Effector memory CD8-positive, alpha-beta T cell (primary cell): ENCODE measurements around the gene LSP1.
"Not testable (repeated sequence)": the region's sequence is repeated elsewhere in the genome, so short reads cannot be mapped to it uniquely, and the experiment has no call there.

Experiments
- ATAC-seq: fragments of 150-1000 bp; cut with Tn5 transposase; replicated peaks from 2 replicates; pipeline ENCODE4 v1.10.0; 2021; ENCODE audit warnings: mild to moderate bottlenecking, moderate library complexity
- DNase-seq, 3 experiments: peaks; one replicate each; pipeline ENCODE4 v3.0.0; 2021
- H3K27ac Mint-ChIP-seq, 2 donors: one replicate each; pipeline ENCODE4 v1.8.0; 2022; ENCODE audit warnings: mild to moderate bottlenecking in 2 of 2, mixed read lengths in 2 of 2, moderate library complexity in 2 of 2
- H3K27me3 Mint-ChIP-seq, 2 donors: one replicate each; pipeline ENCODE4 v1.8.0; 2022; ENCODE audit warnings: mixed read lengths in 2 of 2
- H3K36me3 Mint-ChIP-seq: one replicate; pipeline ENCODE4 v1.8.0; 2022; ENCODE audit warnings: mild to moderate bottlenecking, moderate library complexity, mixed read lengths; ENCODE audit not compliant: insufficient read depth
- H3K4me1 Mint-ChIP-seq, 2 donors: one replicate each; pipeline ENCODE4 v1.8.0; 2022; ENCODE audit warnings: low read depth in 2 of 2, mixed read lengths in 2 of 2
- H3K4me3 Mint-ChIP-seq, 2 donors: one replicate each; pipeline ENCODE4 v1.8.0; 2022; ENCODE audit warnings: mild to moderate bottlenecking in 2 of 2, mixed read lengths in 2 of 2, moderate library complexity in 2 of 2
- H3K9me3 Mint-ChIP-seq, 2 donors: one replicate each; pipeline ENCODE4 v1.8.0; 2022; ENCODE audit warnings: mixed read lengths in 2 of 2
- total RNA-seq, 9 experiments: gene quantifications; one replicate each; lab custom pipeline; 2026; lab: John Stamatoyannopoulos, UW

LSP1 gene, protein sequence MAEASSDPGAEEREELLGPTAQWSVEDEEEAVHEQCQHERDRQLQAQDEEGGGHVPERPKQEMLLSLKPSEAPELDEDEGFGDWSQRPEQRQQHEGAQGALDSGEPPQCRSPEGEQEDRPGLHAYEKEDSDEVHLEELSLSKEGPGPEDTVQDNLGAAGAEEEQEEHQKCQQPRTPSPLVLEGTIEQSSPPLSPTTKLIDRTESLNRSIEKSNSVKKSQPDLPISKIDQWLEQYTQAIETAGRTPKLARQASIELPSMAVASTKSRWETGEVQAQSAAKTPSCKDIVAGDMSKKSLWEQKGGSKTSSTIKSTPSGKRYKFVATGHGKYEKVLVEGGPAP
- 57.7 to 409 (median 251) reads per million in 9 experiments for total RNA-seq

GRCh38 chr11:1852877-1853276 lies at the start of gene LSP1:
Gene LSP1, plus strand, starts transcription at chr11:1853084. Its CDS starts 61 bp downstream, at chr11:1853145.
- Mint-ChIP-seq H3K9me3 (no peaks in the 10 kb centered on the region), H3K4me1 (peaks cover 52 to 55% of the 10 kb centered on the region in 2 donors), H3K27me3 (no peaks in the 10 kb centered on the region), H3K27ac (peak within 1 kb of the TSS; percentile 100), H3K4me3 (peak within 1 kb of the TSS; percentile 100), H3K36me3 (peaks cover 42% of the 10 kb centered on the region)
- ATAC-seq (peak; percentile 74), DNase-seq (peak; percentile 82 to 84 (median 84))

DNA sequence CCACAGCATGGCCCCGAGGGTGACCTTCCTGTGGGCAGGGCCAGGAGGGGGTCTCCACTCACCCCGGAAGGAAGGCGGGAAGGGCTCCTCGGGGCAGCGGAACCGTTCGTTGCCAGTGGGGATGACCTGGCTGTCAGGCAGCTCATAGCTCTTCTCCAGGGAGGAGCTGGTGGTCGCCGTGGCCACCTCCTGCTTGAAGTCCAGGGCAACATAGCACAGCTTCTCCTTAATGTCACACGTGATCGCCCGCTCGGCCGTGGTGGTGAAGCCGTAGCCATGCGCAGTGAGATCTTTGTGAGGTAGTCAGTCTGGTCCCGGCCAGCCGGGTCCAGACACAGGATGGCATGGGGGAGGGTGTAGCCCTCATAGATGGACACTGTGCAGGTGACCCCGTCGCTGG lies 49.6 kb upstream of the LSP1 start:
- H3K4me3 Mint-ChIP-seq: no peak overlapping the region
- H3K27me3 Mint-ChIP-seq: peaks cover 47 to 64% of the 10 kb centered on the region in 2 donors
- no peak for ATAC-seq
- H3K9me3 Mint-ChIP-seq: no peaks in the 10 kb centered on the region
- H3K27ac Mint-ChIP-seq: no peak overlapping the region
- no peak for DNase-seq
- H3K4me1 Mint-ChIP-seq: no peaks in the 10 kb centered on the region
- H3K36me3 Mint-ChIP-seq: peaks cover 4% of the 10 kb centered on the region

DNA sequence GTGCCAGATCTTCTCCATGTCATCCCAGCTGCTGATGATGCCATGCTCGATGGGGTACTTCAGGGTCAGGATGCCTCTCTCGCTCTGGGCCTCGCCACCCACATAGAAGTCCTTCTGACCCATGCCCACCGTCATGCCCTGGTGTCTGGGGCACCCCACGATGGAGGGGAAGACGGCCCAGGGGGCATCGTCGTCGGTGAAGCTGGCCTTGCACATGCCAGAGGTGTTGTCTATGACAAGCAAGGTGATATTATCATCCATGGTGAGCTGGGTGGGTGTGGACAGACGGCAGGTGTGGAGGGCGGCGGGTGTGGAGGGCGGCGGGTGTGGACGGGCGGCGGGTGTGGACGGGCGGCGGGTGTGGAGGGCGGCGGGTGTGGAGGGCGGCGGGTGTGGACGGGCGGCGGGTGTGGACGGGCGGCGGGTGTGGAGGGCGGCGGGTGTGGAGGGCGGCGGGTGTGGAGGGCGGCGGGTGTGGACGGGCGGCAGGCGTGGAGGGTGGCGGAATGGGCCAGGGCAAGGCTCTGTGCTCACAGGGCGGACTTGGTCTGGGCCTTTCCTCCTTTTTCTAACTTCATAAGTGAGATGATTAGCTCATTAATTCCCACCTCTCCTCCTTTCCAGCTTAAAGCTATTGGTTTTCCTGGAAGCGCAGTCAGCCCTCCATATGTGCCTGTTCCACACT lies 48.9 kb upstream of the LSP1 start:
- H3K27ac Mint-ChIP-seq, H3K4me3 Mint-ChIP-seq, H3K36me3 Mint-ChIP-seq, DNase-seq, ATAC-seq, H3K9me3 Mint-ChIP-seq, H3K4me1 Mint-ChIP-seq: not testable (repeated sequence)
- H3K27me3 Mint-ChIP-seq: peaks cover 42 to 58% of the 10 kb centered on the region in 2 donors

DNA sequence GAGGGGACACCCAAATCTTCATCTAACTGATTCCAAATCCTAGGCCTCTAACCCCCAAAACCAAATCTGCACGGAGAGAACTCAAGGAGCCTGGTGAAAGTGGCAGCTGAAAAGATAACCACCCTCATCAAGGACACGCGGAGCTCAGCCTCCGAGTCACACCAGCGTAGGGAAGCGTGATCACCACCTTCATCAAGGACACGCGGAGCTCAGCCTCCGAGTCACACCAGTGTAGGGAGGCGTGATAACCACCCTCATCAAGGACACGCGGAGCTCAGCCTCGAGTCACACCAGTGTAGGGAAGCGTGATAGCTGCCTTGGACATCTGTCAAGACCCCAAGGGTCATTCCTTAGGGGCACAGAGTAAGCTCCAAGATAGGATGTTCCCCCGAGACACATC lies 47.4 kb upstream of the LSP1 start:
- Mint-ChIP-seq H3K27me3 (peaks cover 41 to 57% of the 10 kb centered on the region in 2 donors), H3K27ac (no peak overlapping the region), H3K36me3 (peaks cover 4% of the 10 kb centered on the region), H3K4me3 (no peak overlapping the region), H3K9me3 (no peaks in the 10 kb centered on the region), H3K4me1 (no peaks in the 10 kb centered on the region)
- ATAC-seq (no peak), DNase-seq (no peak)

GRCh38 chr11:1807264-1807995 lies 45.5 kb upstream of the LSP1 start:
- Mint-ChIP-seq H3K4me3 (no peak overlapping the region), H3K9me3 (no peaks in the 10 kb centered on the region), H3K27me3 (peaks cover 30 to 49% of the 10 kb centered on the region in 2 donors), H3K4me1 (no peaks in the 10 kb centered on the region), H3K27ac (no peak overlapping the region), H3K36me3 (peaks cover 4% of the 10 kb centered on the region)
- no peak for ATAC-seq
- no peak for DNase-seq

GRCh38 chr11:1810761-1811160 lies 42.1 kb upstream of the LSP1 start:
- Mint-ChIP-seq H3K27me3 (peaks cover 11 to 28% of the 10 kb centered on the region in 2 donors), H3K4me1 (no peaks in the 10 kb centered on the region), H3K4me3 (no peak overlapping the region), H3K9me3 (no peaks in the 10 kb centered on the region), H3K36me3 (peaks cover 4% of the 10 kb centered on the region), H3K27ac (no peak overlapping the region)
- ATAC-seq (no peak), DNase-seq (no peak)

GRCh38 chr11:1812274-1812673 lies 40.6 kb upstream of the LSP1 start:
- Mint-ChIP-seq H3K4me1 (no peaks in the 10 kb centered on the region), H3K36me3 (peaks cover 4% of the 10 kb centered on the region), H3K27me3 (peaks cover 11 to 25% of the 10 kb centered on the region in 2 donors), H3K27ac (no peak overlapping the region), H3K4me3 (no peak overlapping the region), H3K9me3 (no peaks in the 10 kb centered on the region)
- ATAC-seq (no peak), DNase-seq (no peak)

- no peaks in the 10 kb centered on the region for H3K4me1 Mint-ChIP-seq
- DNase-seq: no peak
- H3K27ac Mint-ChIP-seq: no peak overlapping the region
- peaks cover 2% of the 10 kb centered on the region for H3K36me3 Mint-ChIP-seq
- no peaks in the 10 kb centered on the region for H3K9me3 Mint-ChIP-seq
- H3K27me3 Mint-ChIP-seq: peaks cover 11 to 19% of the 10 kb centered on the region in 2 donors
- no peak overlapping the region for H3K4me3 Mint-ChIP-seq
- ATAC-seq: no peak
Measured at GRCh38 chr11:1812801-1813200, 40.1 kb upstream of the LSP1 start.

DNA sequence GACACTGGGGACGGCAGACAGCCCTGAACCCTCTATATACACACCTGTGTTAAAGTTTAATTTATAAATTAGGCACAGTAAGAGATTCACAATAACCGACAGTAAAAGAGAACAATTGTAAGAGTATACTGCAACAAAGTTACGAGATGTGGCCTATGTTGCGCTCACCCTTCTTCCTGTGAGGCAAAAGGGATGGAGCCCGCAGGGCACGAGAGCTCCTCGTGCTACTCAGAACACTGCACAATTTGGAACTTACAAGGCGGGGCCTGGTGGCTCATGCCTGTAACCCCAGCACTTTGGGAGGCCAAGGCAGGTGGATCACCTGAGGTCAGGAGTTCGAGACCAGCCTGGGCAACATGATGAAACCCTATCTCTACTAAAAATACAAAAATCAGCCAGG lies 39.5 kb upstream of the LSP1 start:
- not testable (repeated sequence) for H3K36me3 Mint-ChIP-seq, H3K4me3 Mint-ChIP-seq, H3K9me3 Mint-ChIP-seq, DNase-seq, ATAC-seq, H3K27ac Mint-ChIP-seq, H3K4me1 Mint-ChIP-seq
- H3K27me3 Mint-ChIP-seq: peaks cover 11 to 14% of the 10 kb centered on the region in 2 donors

- no peaks in the 10 kb centered on the region for H3K4me1 Mint-ChIP-seq
- ATAC-seq (no peak), DNase-seq (no peak)
- H3K27ac Mint-ChIP-seq: no peak overlapping the region
- no peak overlapping the region for H3K4me3 Mint-ChIP-seq
- no peaks in the 10 kb centered on the region for H3K36me3 Mint-ChIP-seq
- peaks cover 0 to 3% of the 10 kb centered on the region in 2 donors for H3K9me3 Mint-ChIP-seq
- peaks cover 11 to 14% of the 10 kb centered on the region in 2 donors for H3K27me3 Mint-ChIP-seq
Measured at GRCh38 chr11:1814691-1815090, 38.2 kb upstream of the LSP1 start.

GRCh38 chr11:1815311-1815710 lies 37.6 kb upstream of the LSP1 start:
- Mint-ChIP-seq H3K4me3 (no peak overlapping the region), H3K4me1 (no peaks in the 10 kb centered on the region), H3K27me3 (peaks cover 11 to 14% of the 10 kb centered on the region in 2 donors), H3K27ac (no peak overlapping the region), H3K36me3 (no peaks in the 10 kb centered on the region), H3K9me3 (peaks cover 0 to 3% of the 10 kb centered on the region in 2 donors)
- no peak for ATAC-seq
- DNase-seq: no peak

GRCh38 chr11:1815751-1816150 lies 37.1 kb upstream of the LSP1 start:
- Mint-ChIP-seq H3K4me3 (no peak overlapping the region), H3K4me1 (no peaks in the 10 kb centered on the region), H3K27me3 (peaks cover 11 to 14% of the 10 kb centered on the region in 2 donors), H3K36me3 (no peaks in the 10 kb centered on the region), H3K27ac (no peak overlapping the region), H3K9me3 (peaks cover 0 to 3% of the 10 kb centered on the region in 2 donors)
- DNase-seq (no peak), ATAC-seq (no peak)

GRCh38 chr11:1817000-1817399 lies 35.9 kb upstream of the LSP1 start:
- H3K4me3 Mint-ChIP-seq: no peak overlapping the region
- H3K27ac Mint-ChIP-seq: no peak overlapping the region
- ATAC-seq: no peak
- no peaks in the 10 kb centered on the region for H3K36me3 Mint-ChIP-seq
- H3K9me3 Mint-ChIP-seq: peaks cover 0 to 3% of the 10 kb centered on the region in 2 donors
- peaks cover 11 to 14% of the 10 kb centered on the region in 2 donors for H3K27me3 Mint-ChIP-seq
- DNase-seq: no peak
- no peaks in the 10 kb centered on the region for H3K4me1 Mint-ChIP-seq
